HG02623 (cell line): ENCODE measurements around the gene SH3BP5.

Experiments used
- ATAC-seq: cut with Tn5 transposase; IDR thresholded peaks from one replicate; pipeline ENCODE4 v1.9.1; 2021; ENCODE audit warnings: moderate library complexity; ENCODE audit not compliant: unreplicated experiment

The SH3BP5 gene

GRCh38 chr3:15326037-15326436 lies 6.3 kb downstream of the SH3BP5 start:
- no peak for ATAC-seq

GRCh38 chr3:15325228-15325627 lies 7.2 kb downstream of the SH3BP5 start:
- ATAC-seq = no peak

- ATAC-seq = no peak
Measured at GRCh38 chr3:15324379-15324808, 8.0 kb downstream of the SH3BP5 start.

GRCh38 chr3:15323063-15323462 lies 9.3 kb downstream of the SH3BP5 start:
- no peak for ATAC-seq

- ATAC-seq = no peak
Measured at GRCh38 chr3:15321349-15321748, 11.0 kb downstream of the SH3BP5 start.

- ATAC-seq = no peak
Measured at GRCh38 chr3:15319575-15319974, 12.8 kb downstream of the SH3BP5 start.

- no peak for ATAC-seq
Measured at GRCh38 chr3:15319136-15319535, 13.2 kb downstream of the SH3BP5 start.

- ATAC-seq = no peak
Measured at GRCh38 chr3:15318661-15319060, 13.7 kb downstream of the SH3BP5 start.

- no peak for ATAC-seq
Measured at GRCh38 chr3:15316998-15317435, 15.4 kb downstream of the SH3BP5 start.

- no peak for ATAC-seq
Measured at GRCh38 chr3:15315003-15315402, 17.4 kb downstream of the SH3BP5 start.

GRCh38 chr3:15314276-15314675 lies 18.1 kb downstream of the SH3BP5 start:
- no peak for ATAC-seq

GRCh38 chr3:15313461-15313860 lies 18.9 kb downstream of the SH3BP5 start:
- no peak for ATAC-seq

GRCh38 chr3:15312550-15312949 lies 19.8 kb downstream of the SH3BP5 start:
- ATAC-seq = no peak

- peak; percentile 95 for ATAC-seq
Measured at GRCh38 chr3:15310491-15311370, 21.7 kb downstream of the SH3BP5 start.

- ATAC-seq = no peak
Measured at GRCh38 chr3:15309662-15310335, 22.6 kb downstream of the SH3BP5 start.

GRCh38 chr3:15307580-15307979 lies 24.8 kb downstream of the SH3BP5 start:
- ATAC-seq = no peak

- no peak for ATAC-seq
Measured at GRCh38 chr3:15306979-15307359, 25.4 kb downstream of the SH3BP5 start.

GRCh38 chr3:15305359-15305844 lies 27.0 kb downstream of the SH3BP5 start:
- ATAC-seq = no peak

- no peak for ATAC-seq
Measured at GRCh38 chr3:15303728-15304127, 28.7 kb downstream of the SH3BP5 start.

GRCh38 chr3:15303216-15303615 lies 29.2 kb downstream of the SH3BP5 start:
- ATAC-seq = no peak

GRCh38 chr3:15301761-15302160 lies 30.6 kb downstream of the SH3BP5 start:
- no peak for ATAC-seq
